ENCODE measurements around the gene SLC39A11. TPM values are rescaled to one million over a fixed set of nuclear protein-coding genes. Genes with fewer than 3 reads are reported as not detected.
A peak's percentile ranks its signal among the peaks of the same experiment; 100 is the strongest.
"Not testable (repeated sequence)": the region's sequence is repeated elsewhere in the genome, so short reads cannot be mapped to it uniquely, and the experiment has no call there.

Gene SLC39A11
- total RNA-seq, 2 donors from 2014 or later: 23.3 to 32.5 TPM

GRCh38 chr17:72943826-72944689, 148.4 kb downstream of the SLC39A11 start:
- no peak for DNase-seq

DNA sequence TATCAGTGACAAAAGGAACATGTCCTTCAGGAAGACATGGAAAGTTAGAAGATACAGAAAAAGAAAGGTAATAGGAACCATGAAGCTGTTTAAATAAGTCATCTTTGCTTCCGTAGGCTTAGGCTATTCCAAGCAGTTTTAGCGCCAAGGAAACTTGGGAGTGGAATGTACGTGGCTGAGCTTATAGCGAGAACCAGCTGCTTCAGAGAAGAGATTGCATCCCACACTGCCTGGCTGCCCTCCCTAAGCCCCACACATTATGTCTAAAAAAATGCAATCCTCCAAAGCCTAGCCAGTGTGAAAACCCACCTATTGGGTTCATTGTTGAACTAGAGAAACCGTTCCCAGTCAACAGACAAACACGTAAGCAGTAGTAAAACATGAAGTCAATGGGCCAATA, 149.9 kb downstream of the SLC39A11 start:
- Mint-ChIP-seq H3K4me1 (peaks cover 2% of the 10 kb centered on the region), H3K36me3 (ENCODE audit: low read depth) (peaks cover 10% of the 10 kb centered on the region), H3K27ac (no peak overlapping the region), H3K27me3 (no peaks in the 10 kb centered on the region), H3K4me3 (no peak overlapping the region)
- no peaks in the 10 kb centered on the region for H3K9me3 ChIP-seq (ENCODE audit: control insufficient read depth, low read length, poor library complexity, severe bottlenecking)
- ATAC-seq (no peak), DNase-seq (no peak)

More at GRCh38 chr17:72943826-72944689, 148.4 kb downstream of the SLC39A11 start:
- peaks cover 6% of the 10 kb centered on the region for H3K4me1 Mint-ChIP-seq
- H3K27me3 Mint-ChIP-seq: no peaks in the 10 kb centered on the region
- no peak overlapping the region for H3K27ac Mint-ChIP-seq
- ATAC-seq: no peak
- H3K4me3 Mint-ChIP-seq: no peak overlapping the region
- peaks cover 8% of the 10 kb centered on the region for H3K36me3 Mint-ChIP-seq (ENCODE audit: low read depth)
- no peaks in the 10 kb centered on the region for H3K9me3 ChIP-seq (ENCODE audit: control insufficient read depth, low read length, poor library complexity, severe bottlenecking)

DNA sequence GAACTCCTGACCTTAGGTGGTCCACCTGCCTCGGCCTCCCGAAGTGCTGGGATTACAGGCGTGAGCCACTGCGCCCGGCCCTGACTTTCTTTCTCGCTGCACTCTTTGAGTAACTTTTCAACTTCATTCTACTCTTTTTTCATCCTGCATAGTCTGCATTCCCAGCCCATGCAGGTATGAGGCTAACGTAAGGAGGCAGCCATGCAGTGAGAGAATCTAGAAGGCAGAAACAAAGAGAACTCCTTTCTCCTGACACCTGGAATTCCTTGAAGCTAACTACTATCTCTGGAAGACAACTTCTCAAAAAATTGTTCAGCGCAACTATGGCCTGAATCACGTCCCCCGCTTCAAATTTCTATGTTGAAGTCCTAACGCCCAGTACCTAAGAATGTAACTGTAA, 152.0 kb downstream of the SLC39A11 start:
- no peaks in the 10 kb centered on the region for H3K4me1 Mint-ChIP-seq
- H3K27ac Mint-ChIP-seq: no peak overlapping the region
- H3K36me3 Mint-ChIP-seq (ENCODE audit: low read depth): peaks cover 7% of the 10 kb centered on the region
- no peaks in the 10 kb centered on the region for H3K9me3 ChIP-seq (ENCODE audit: control insufficient read depth, low read length, poor library complexity, severe bottlenecking)
- no peak overlapping the region for H3K4me3 Mint-ChIP-seq
- H3K27me3 Mint-ChIP-seq: no peaks in the 10 kb centered on the region
- DNase-seq (no peak), ATAC-seq (no peak)

DNA sequence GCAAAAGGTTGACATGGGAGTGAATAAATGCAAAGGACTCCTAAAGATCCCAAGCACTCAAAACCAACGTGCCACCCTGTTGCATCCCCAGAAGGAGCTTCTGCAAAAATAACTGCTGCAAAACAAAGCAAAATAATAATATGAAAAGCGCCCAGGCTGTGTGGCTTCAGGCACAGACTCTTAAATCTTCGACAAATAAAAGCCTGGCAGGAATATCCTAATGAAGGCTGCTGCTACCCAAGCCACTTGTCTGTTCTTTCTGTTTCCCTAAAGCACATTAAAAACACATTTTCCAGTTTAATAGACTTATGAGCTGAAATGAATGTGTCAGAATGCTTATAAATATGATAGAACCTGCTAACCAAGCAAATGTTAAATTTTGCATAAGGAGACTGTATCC, 154.0 kb downstream of the SLC39A11 start:
- Mint-ChIP-seq H3K36me3 (ENCODE audit: low read depth) (peaks cover 7% of the 10 kb centered on the region), H3K27me3 (no peaks in the 10 kb centered on the region), H3K4me3 (no peak overlapping the region), H3K4me1 (no peaks in the 10 kb centered on the region), H3K27ac (no peak overlapping the region)
- DNase-seq (no peak), ATAC-seq (no peak)
- no peaks in the 10 kb centered on the region for H3K9me3 ChIP-seq (ENCODE audit: control insufficient read depth, low read length, poor library complexity, severe bottlenecking)

GRCh38 chr17:72937707-72938106, 154.8 kb downstream of the SLC39A11 start:
- no peak for ATAC-seq
- Mint-ChIP-seq H3K36me3 (ENCODE audit: low read depth) (peaks cover 4% of the 10 kb centered on the region), H3K4me1 (peaks cover 3% of the 10 kb centered on the region), H3K27me3 (no peaks in the 10 kb centered on the region), H3K4me3 (no peak overlapping the region), H3K27ac (no peak overlapping the region)
- no peak for DNase-seq
- H3K9me3 ChIP-seq (ENCODE audit: control insufficient read depth, low read length, poor library complexity, severe bottlenecking): no peaks in the 10 kb centered on the region

- not testable (repeated sequence) for H3K4me1 Mint-ChIP-seq; H3K9me3 ChIP-seq (ENCODE audit: control insufficient read depth, low read length, poor library complexity, severe bottlenecking); H3K36me3 Mint-ChIP-seq (ENCODE audit: low read depth); H3K27ac Mint-ChIP-seq; ATAC-seq; H3K4me3 Mint-ChIP-seq; H3K27me3 Mint-ChIP-seq; DNase-seq
These were observed 155.2 kb downstream of the SLC39A11 start for GRCh38 chr17:72937254-72937653.

GRCh38 chr17:72935984-72936383, 156.5 kb downstream of the SLC39A11 start:
- Mint-ChIP-seq H3K27ac (no peak overlapping the region), H3K4me3 (no peak overlapping the region), H3K36me3 (ENCODE audit: low read depth) (peaks cover 4% of the 10 kb centered on the region), H3K4me1 (peaks cover 17% of the 10 kb centered on the region), H3K27me3 (no peaks in the 10 kb centered on the region)
- DNase-seq (no peak), ATAC-seq (no peak)
- H3K9me3 ChIP-seq (ENCODE audit: control insufficient read depth, low read length, poor library complexity, severe bottlenecking): no peaks in the 10 kb centered on the region

DNA sequence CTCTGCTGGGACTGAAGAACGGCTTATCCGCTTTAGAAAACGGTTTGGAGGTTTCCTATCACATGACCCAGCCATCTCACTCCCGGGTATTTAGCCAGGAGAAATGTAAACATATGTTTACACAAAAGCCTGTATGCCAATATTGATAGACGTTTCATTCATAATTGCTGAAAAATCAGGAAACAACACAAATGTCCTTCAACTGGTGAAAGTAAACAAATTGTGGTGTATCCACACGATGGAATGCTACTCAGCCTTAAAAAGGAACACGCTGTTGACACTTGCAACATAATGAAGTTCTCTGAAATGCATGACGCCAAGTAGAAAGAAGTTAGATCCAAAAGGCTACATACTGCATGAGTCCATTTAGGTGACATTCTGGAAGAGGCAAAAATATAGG, 157.6 kb downstream of the SLC39A11 start:
- Mint-ChIP-seq H3K4me1 (peaks cover 22% of the 10 kb centered on the region), H3K27ac (no peak overlapping the region), H3K36me3 (ENCODE audit: low read depth) (peaks cover 4% of the 10 kb centered on the region), H3K4me3 (no peak overlapping the region), H3K27me3 (no peaks in the 10 kb centered on the region)
- no peak for ATAC-seq
- no peaks in the 10 kb centered on the region for H3K9me3 ChIP-seq (ENCODE audit: control insufficient read depth, low read length, poor library complexity, severe bottlenecking)
- no peak for DNase-seq

- no peak overlapping the region for H3K4me3 Mint-ChIP-seq
These were observed 160.9 kb downstream of the SLC39A11 start for GRCh38 chr17:72931635-72932034.

DNA sequence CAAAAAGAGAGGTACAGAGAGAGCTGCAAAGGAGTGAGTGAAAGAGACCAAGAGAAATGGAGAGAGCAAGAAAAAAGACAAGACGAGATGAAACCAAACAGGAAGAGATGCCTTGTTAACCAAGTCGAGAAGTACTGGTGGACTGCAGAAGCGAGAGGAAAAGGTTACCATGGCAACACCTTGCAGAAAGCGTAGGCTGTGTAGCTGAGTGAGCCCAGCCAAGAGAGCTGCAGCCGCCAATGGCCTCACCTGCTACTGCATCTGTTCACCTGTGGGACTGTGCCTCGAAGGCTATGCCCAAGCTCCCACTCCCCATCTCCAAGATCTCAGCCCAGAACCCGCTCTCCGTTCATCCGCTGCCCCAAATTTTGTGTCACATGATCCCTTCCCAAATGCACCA, 161.3 kb downstream of the SLC39A11 start:
- H3K4me3 Mint-ChIP-seq: no peak overlapping the region
- H3K27me3 Mint-ChIP-seq: no peaks in the 10 kb centered on the region
- peaks cover 26% of the 10 kb centered on the region for H3K4me1 Mint-ChIP-seq
- no peak for DNase-seq
- no peaks in the 10 kb centered on the region for H3K9me3 ChIP-seq (ENCODE audit: control insufficient read depth, low read length, poor library complexity, severe bottlenecking)
- ATAC-seq: no peak
- peaks cover 2% of the 10 kb centered on the region for H3K36me3 Mint-ChIP-seq (ENCODE audit: low read depth)
- H3K27ac Mint-ChIP-seq: peak overlapping the region; percentile 10

More at GRCh38 chr17:72931635-72932034, 160.9 kb downstream of the SLC39A11 start:
- ATAC-seq (no peak), DNase-seq (no peak)
- Mint-ChIP-seq H3K27me3 (no peaks in the 10 kb centered on the region), H3K27ac (no peak overlapping the region), H3K4me1 (peaks cover 26% of the 10 kb centered on the region), H3K36me3 (ENCODE audit: low read depth) (peaks cover 2% of the 10 kb centered on the region)
- H3K9me3 ChIP-seq (ENCODE audit: control insufficient read depth, low read length, poor library complexity, severe bottlenecking): no peaks in the 10 kb centered on the region

- ATAC-seq (no peak), DNase-seq (no peak)
- H3K4me1 Mint-ChIP-seq: peaks cover 26% of the 10 kb centered on the region
- H3K27ac Mint-ChIP-seq: no peak overlapping the region
- no peaks in the 10 kb centered on the region for H3K9me3 ChIP-seq (ENCODE audit: control insufficient read depth, low read length, poor library complexity, severe bottlenecking)
- H3K36me3 Mint-ChIP-seq (ENCODE audit: low read depth): peaks cover 2% of the 10 kb centered on the region
- H3K27me3 Mint-ChIP-seq: no peaks in the 10 kb centered on the region
- H3K4me3 Mint-ChIP-seq: no peak overlapping the region
These were observed 162.5 kb downstream of the SLC39A11 start for GRCh38 chr17:72930031-72930430.

- Mint-ChIP-seq H3K27me3 (no peaks in the 10 kb centered on the region), H3K4me1 (peaks cover 26% of the 10 kb centered on the region)
These were observed 163.9 kb downstream of the SLC39A11 start for GRCh38 chr17:72928454-72929136.

GRCh38 chr17:72927760-72928159, 164.7 kb downstream of the SLC39A11 start:
- H3K27me3 Mint-ChIP-seq: no peaks in the 10 kb centered on the region
- no peaks in the 10 kb centered on the region for H3K9me3 ChIP-seq (ENCODE audit: control insufficient read depth, low read length, poor library complexity, severe bottlenecking)
- H3K27ac Mint-ChIP-seq: no peak overlapping the region
- no peak overlapping the region for H3K4me3 Mint-ChIP-seq
- ATAC-seq: no peak
- no peak for DNase-seq
- peaks cover 26% of the 10 kb centered on the region for H3K4me1 Mint-ChIP-seq
- peaks cover 2% of the 10 kb centered on the region for H3K36me3 Mint-ChIP-seq (ENCODE audit: low read depth)

More at GRCh38 chr17:72928454-72929136, 163.9 kb downstream of the SLC39A11 start:
- no peak for DNase-seq
- H3K9me3 ChIP-seq (ENCODE audit: control insufficient read depth, low read length, poor library complexity, severe bottlenecking): no peaks in the 10 kb centered on the region
- H3K36me3 Mint-ChIP-seq (ENCODE audit: low read depth): peaks cover 2% of the 10 kb centered on the region
- no peak for ATAC-seq
- H3K27ac Mint-ChIP-seq: no peak overlapping the region
- no peak overlapping the region for H3K4me3 Mint-ChIP-seq
